H1 (cell line): ENCODE results near the gene BACE2. TPM values are rescaled to one million over a fixed set of nuclear protein-coding genes. Genes with fewer than 3 reads are reported as not detected.

Experiments
- CTCF ChIA-PET: fragments of 300-600 bp; sonication (Branson Sonifier 250); formaldehyde crosslinking; loops from one replicate; lab custom pipeline; 2021; ENCODE audit not compliant: partially characterized antibody; lab: Charles Lee
- POLR2A ChIA-PET: fragments of 300-600 bp; sonication (Branson Sonifier 250); formaldehyde crosslinking; loops from one replicate; lab custom pipeline; 2021; ENCODE audit warnings: inconsistent platforms; ENCODE audit not compliant: partially characterized antibody; lab: Charles Lee
- DNase-seq, 2 experiments: peaks; one replicate each; pipeline versions ENCODE4 v3.0.0 to v3.0.0-alpha.2; 2010 to 2022; ENCODE audit warnings: low spot score in 2 of 2, low read depth in 1 of 2, mixed read lengths in 1 of 2
- FAIRE-seq: peaks from 2 replicates; lab custom pipeline; 2011; peaks lifted over from hg19 to GRCh38; lab: Jason Lieb, UNC
- H2AFZ ChIP-seq: 2 replicates; pipeline ENCODE4 v1.8.1; 2012; ENCODE audit warnings: low read length, inconsistent platforms
- H2AK5ac ChIP-seq: 2 replicates; pipeline ENCODE4 v1.6.1; 2013; ENCODE audit warnings: low read depth, low read length
- H2BK120ac ChIP-seq: replicated peaks from 2 replicates; pipeline ENCODE3; 2013; ENCODE audit warnings: low read depth, low read length, inconsistent platforms
- H2BK12ac ChIP-seq: 2 replicates; pipeline ENCODE4 v1.6.1; 2013; ENCODE audit warnings: low read depth, low read length
- H2BK15ac ChIP-seq: 2 replicates; pipeline ENCODE4 v1.6.1; 2013; ENCODE audit warnings: low read length
- H2BK20ac ChIP-seq: 2 replicates; pipeline ENCODE4 v1.6.1; 2013; ENCODE audit warnings: low read length
- H2BK5ac ChIP-seq: 2 replicates; pipeline ENCODE4 v1.6.1; 2013; ENCODE audit warnings: low read depth, low read length
- H3K14ac ChIP-seq: 2 replicates; pipeline ENCODE4 v1.6.1; 2013; ENCODE audit warnings: inconsistent platforms; ENCODE audit not compliant: insufficient read length
- H3K18ac ChIP-seq: 2 replicates; pipeline ENCODE4 v1.6.1; 2013; ENCODE audit warnings: low read length; ENCODE audit errors: extremely low read depth
- H3K23ac ChIP-seq: 2 replicates; pipeline ENCODE4 v1.6.1; 2013; ENCODE audit warnings: inconsistent platforms; ENCODE audit not compliant: insufficient read length
- H3K23me2 ChIP-seq: 2 replicates; pipeline ENCODE4 v1.6.1; 2013; ENCODE audit warnings: low read depth, low read length
- H3K27ac ChIP-seq: 2 replicates; pipeline ENCODE4 v1.6.1; 2011; ENCODE audit warnings: low read depth, low read length, inconsistent platforms
- H3K27me3 ChIP-seq, 4 experiments: replicated peaks in 1 of 4; 1 replicate in 1 of 4; 2 replicates in 3 of 4; pipeline versions ENCODE4 v1.6.1 to v1.8.1; 2011 to 2013; ENCODE audit warnings: low read length in 3 of 4, mild to moderate bottlenecking in 3 of 4, inconsistent platforms in 2 of 4, mixed read lengths in 2 of 4, moderate library complexity in 1 of 4; ENCODE audit not compliant: control insufficient read depth in 3 of 4, insufficient read depth in 3 of 4; ENCODE audit errors: extremely low read depth in 1 of 4
- H3K36me3 ChIP-seq, 4 experiments: 2 replicates each; pipeline versions ENCODE4 v1.6.1 to v1.8.1; 2011 to 2013; ENCODE audit warnings: mild to moderate bottlenecking in 4 of 4, low read length in 3 of 4, moderate library complexity in 2 of 4, control low read depth in 1 of 4, inconsistent platforms in 1 of 4; ENCODE audit not compliant: insufficient read depth in 4 of 4, control insufficient read depth in 2 of 4
- H3K4ac ChIP-seq: replicated peaks from 2 replicates; pipeline ENCODE3; 2013; ENCODE audit warnings: low read length, low read depth, mixed read lengths, inconsistent platforms; ENCODE audit not compliant: insufficient read length
- H3K4me1 ChIP-seq, 4 experiments: replicated peaks in 1 of 4; 1 replicate in 1 of 4; 2 replicates in 3 of 4; pipeline versions ENCODE4 v1.6.1 to v1.8.1; 2011 to 2013; ENCODE audit warnings: low read length in 3 of 4, inconsistent platforms in 2 of 4, mixed read lengths in 1 of 4; ENCODE audit not compliant: insufficient read depth in 4 of 4, control insufficient read depth in 3 of 4
- H3K4me2 ChIP-seq, 2 experiments: 2 replicates each; pipeline versions ENCODE4 v1.6.1 to v1.8.1; 2011 to 2013; ENCODE audit warnings: low read depth in 2 of 2, low read length in 2 of 2, control low read depth in 1 of 2, inconsistent platforms in 1 of 2, mild to moderate bottlenecking in 1 of 2; ENCODE audit not compliant: insufficient read depth in 1 of 2
- H3K4me3 ChIP-seq, 4 experiments: fragments of 200-600, 300-600 bp in 1 of 4; sonication (generic), shearing (Covaris generic), sonication (Bioruptor Twin) in 1 of 4; 2 replicates each; pipeline versions ENCODE4 v1.5.1 to v1.8.1; 2011 to 2016; ENCODE audit warnings: low read length in 4 of 4, low read depth in 3 of 4, control low read depth in 2 of 4, inconsistent platforms in 2 of 4, mild to moderate bottlenecking in 2 of 4, mixed read lengths in 1 of 4, moderate library complexity in 1 of 4; ENCODE audit not compliant: insufficient read depth in 2 of 4; ENCODE audit errors: extremely low read depth in 1 of 4
- H3K56ac ChIP-seq: replicated peaks from 2 replicates; pipeline ENCODE3; 2013; ENCODE audit warnings: low read depth, mild to moderate bottlenecking, mixed read lengths, low read length, inconsistent platforms; ENCODE audit not compliant: insufficient read length
- H3K79me1 ChIP-seq: 2 replicates; pipeline ENCODE4 v1.6.1; 2013; ENCODE audit warnings: low read depth, low read length, control low read depth
- H3K79me2 ChIP-seq, 2 experiments: 2 replicates each; pipeline versions ENCODE4 v1.6.1 to v1.8.1; 2012 to 2013; ENCODE audit warnings: low read length in 2 of 2, mild to moderate bottlenecking in 2 of 2, inconsistent platforms in 1 of 2; ENCODE audit not compliant: insufficient read depth in 2 of 2, control insufficient read depth in 1 of 2
- H3K9ac ChIP-seq, 4 experiments: replicated peaks in 1 of 4; 1 replicate in 1 of 4; 2 replicates in 3 of 4; pipeline versions ENCODE4 v1.6.1 to v1.8.1; 2011 to 2013; ENCODE audit warnings: low read depth in 3 of 4, low read length in 3 of 4, control low read depth in 2 of 4, mild to moderate bottlenecking in 2 of 4, moderate library complexity in 2 of 4, inconsistent platforms in 1 of 4; ENCODE audit errors: extremely low read depth in 1 of 4
- H3K9me3 ChIP-seq, 2 experiments: 2 replicates each; pipeline versions ENCODE4 v1.6.1 to v1.8.1; 2012 to 2013; ENCODE audit warnings: mild to moderate bottlenecking in 2 of 2, moderate library complexity in 2 of 2, control low read depth in 1 of 2, inconsistent platforms in 1 of 2, low read depth in 1 of 2, low read length in 1 of 2, mixed read lengths in 1 of 2; ENCODE audit not compliant: insufficient read depth in 2 of 2
- H4K20me1 ChIP-seq, 2 experiments: replicated peaks in 1 of 2; 2 replicates each; pipeline versions ENCODE3 to v1.8.1; 2011 to 2013; ENCODE audit warnings: inconsistent platforms in 2 of 2, low read length in 2 of 2, mild to moderate bottlenecking in 1 of 2; ENCODE audit not compliant: insufficient read depth in 2 of 2, control insufficient read depth in 1 of 2
- H4K5ac ChIP-seq: 2 replicates; pipeline ENCODE4 v1.6.1; 2013; ENCODE audit warnings: low read length, low read depth, mixed read lengths, inconsistent platforms; ENCODE audit not compliant: insufficient read length
- H4K8ac ChIP-seq: 2 replicates; pipeline ENCODE4 v1.8.0; 2013; ENCODE audit warnings: mild to moderate bottlenecking, moderate library complexity, low read length, inconsistent platforms; ENCODE audit not compliant: insufficient read depth; ENCODE audit errors: extremely low read depth
- H4K91ac ChIP-seq: replicated peaks from 2 replicates; pipeline ENCODE3; 2013; ENCODE audit warnings: low read length, mixed read lengths, inconsistent platforms; ENCODE audit not compliant: insufficient read length
- ASH2L ChIP-seq: fragments of 200-600, 300-600 bp; sonication (generic); IDR thresholded peaks from one replicate; pipeline ENCODE4 v1.7.1; 2017; ENCODE audit warnings: low read length
- BRCA1 ChIP-seq: IDR thresholded peaks from 2 replicates; pipeline ENCODE4 v1.6.1; 2012; ENCODE audit warnings: low read depth, low read length, improper control_type of control experiment
- CHD1 ChIP-seq: IDR thresholded peaks from 2 replicates; pipeline ENCODE4 v1.6.1; 2012; ENCODE audit warnings: low read depth, low read length, improper control_type of control experiment
- EZH2 ChIP-seq: fragments of 200-600 bp; sonication (generic); IDR thresholded peaks from 2 replicates; pipeline ENCODE4 v1.7.1; 2012; ENCODE audit warnings: low read depth, mild to moderate bottlenecking, moderate library complexity, low read length, inconsistent platforms; ENCODE audit not compliant: severe bottlenecking
- HDAC2 ChIP-seq, 2 experiments: fragments of 300-600 bp in 1 of 2; sonication (generic) in 1 of 2; IDR thresholded peaks; 2 replicates each; pipeline ENCODE4 v1.6.1; 2011 to 2012; ENCODE audit warnings: low read depth in 2 of 2, low read length in 2 of 2, mild to moderate bottlenecking in 2 of 2, moderate library complexity in 2 of 2, borderline replicate concordance in 1 of 2, inconsistent platforms in 1 of 2
- HDAC6 ChIP-seq: IDR thresholded peaks from one replicate; pipeline ENCODE4 v1.7.1; 2012; ENCODE audit warnings: low read depth, mild to moderate bottlenecking, inconsistent platforms, low read length, moderate library complexity
- KDM4A ChIP-seq: IDR thresholded peaks from one replicate; pipeline ENCODE4 v1.7.1; 2012; ENCODE audit warnings: low read depth, mild to moderate bottlenecking, moderate library complexity, low read length, inconsistent platforms; ENCODE audit not compliant: severe bottlenecking
- POLR2AphosphoS5 ChIP-seq: IDR thresholded peaks from 2 replicates; pipeline ENCODE4 v1.6.1; 2011; ENCODE audit warnings: low read depth, low read length
- RAD21 ChIP-seq, 2 experiments: IDR thresholded peaks in 1 of 2; conservative IDR thresholded peaks in 1 of 2; 2 replicates each; pipeline ENCODE4 v1.6.1; 2011; ENCODE audit warnings: low read depth in 2 of 2, low read length in 2 of 2, improper control_type of control experiment in 1 of 2, inconsistent platforms in 1 of 2, mild to moderate bottlenecking in 1 of 2, moderate library complexity in 1 of 2
- RFX5 ChIP-seq: IDR thresholded peaks from 2 replicates; pipeline ENCODE4 v1.6.1; 2011; ENCODE audit warnings: low read depth, low read length, improper control_type of control experiment, borderline replicate concordance
- SIN3A ChIP-seq, 2 experiments: IDR thresholded peaks in 1 of 2; conservative IDR thresholded peaks in 1 of 2; 2 replicates each; pipeline ENCODE4 v1.6.1; 2011 to 2012; ENCODE audit warnings: low read length in 2 of 2, improper control_type of control experiment in 1 of 2, low read depth in 1 of 2, mild to moderate bottlenecking in 1 of 2
- SIX5 ChIP-seq: IDR thresholded peaks from 2 replicates; pipeline ENCODE4 v1.6.1; 2011; ENCODE audit warnings: mild to moderate bottlenecking, low read depth, low read length
- SP1 ChIP-seq: IDR thresholded peaks from 2 replicates; pipeline ENCODE4 v1.6.1; 2011; ENCODE audit warnings: low read depth, low read length
- SRF ChIP-seq: IDR thresholded peaks from 2 replicates; pipeline ENCODE4 v1.6.1; 2011; ENCODE audit warnings: mild to moderate bottlenecking, low read depth, low read length, moderate library complexity
- YY1 ChIP-seq: IDR thresholded peaks from 2 replicates; pipeline ENCODE4 v1.6.1; 2011; ENCODE audit warnings: low read depth, mild to moderate bottlenecking, low read length
- WGBS, 2 experiments: shearing (Covaris generic) in 1 of 2; methylation state at CpG; one replicate each; pipeline versions ENCODE4 v1.1.6 to v1.1.7; 2013 to 2015; ENCODE audit warnings: low lambda C conversion rate in 2 of 2, mixed read lengths in 2 of 2, inconsistent platforms in 1 of 2, low coverage in 1 of 2, missing lambda C conversion rate in 1 of 2; ENCODE audit not compliant: insufficient replicate concordance in 2 of 2, insufficient coverage in 1 of 2, insufficient read length in 1 of 2; ENCODE audit errors: extremely low coverage in 1 of 2, missing lambda C conversion rate in 1 of 2; 5-methylcytosine and 5-hydroxymethylcytosine counted together
- polyA plus RNA-seq, 7 experiments: library from polyadenylated mRNA; depleted of rRNA in 3 of 7; stranded (reverse) in 5 of 7; unstranded in 2 of 7; fragments of >200 nt in 5 of 7; fragments of 200-250 nt in 2 of 7; gene quantifications; 1 replicate in 5 of 7; 2 replicates in 1 of 7; 4 replicates in 1 of 7; pipeline versions ENCODE4 v1.2.1 to v1.2.3, GENCODE V29; 2011 to 2013; ENCODE audit warnings: missing spikeins in 2 of 7, mixed read lengths in 2 of 7
- total RNA-seq: library from RNA; stranded (reverse); fragmentation: NEBNext Ultra II Directional; extraction: Animal tissue kit (Norgen Biotek cat#: 25700); gene quantifications from 2 replicates; pipeline ENCODE4 v1.2.1, GENCODE V29; 2021

The BACE2 gene
- total and polyA plus RNA-seq, 2 of the 8 experiments (the other 6 are each of a cell fraction or from before 2014, with no cell fraction given): 8.1 to 10.9 TPM

- Histone ChIP-seq H2AK5ac (no peak overlapping the region), H3K79me1 (no peaks in the 10 kb centered on the region), H4K91ac (no peak overlapping the region), H2BK20ac (no peak overlapping the region), H3K56ac (no peak overlapping the region), H3K4me3 (no peak overlapping the region), H3K4me1 (peaks cover 0 to 3% (median 2%) of the 10 kb centered on the region in 4 experiments; a peak in 5 of 7 replicates), H3K9ac (no peak overlapping the region), H3K4ac (no peak overlapping the region), H3K79me2 (no peaks in the 10 kb centered on the region), H3K4me2 (no peak overlapping the region), H2BK15ac (no peak overlapping the region), H2BK5ac (no peak overlapping the region), H3K23me2 (no peaks in the 10 kb centered on the region), H4K5ac (no peak overlapping the region), H3K18ac (no peak overlapping the region), H2BK120ac (no peak overlapping the region), H3K27ac (no peak overlapping the region), H2AFZ (no peak overlapping the region), H4K20me1 (no peaks in the 10 kb centered on the region), H3K14ac (no peak overlapping the region), H3K9me3 (no peaks in the 10 kb centered on the region), H3K36me3 (no peaks in the 10 kb centered on the region), H4K8ac (no peak overlapping the region), H3K27me3 (no peaks in the 10 kb centered on the region), H3K23ac (no peak overlapping the region), H2BK12ac (no peak overlapping the region)
- ChIA-PET POLR2A (no interaction called here), CTCF (interaction anchor here (0.9 to 1.1 kb wide), 3 partner anchors 40 to 73 kb away, joined by 3 to 4 read pairs (median 3); no protein-coding TSS in a partner anchor)
- DNase-seq: no peak
- 88% methylated on average over 7 of the region's 7 CpGs; no CpG with 5 or more reads in 1 of the 2 experiments for WGBS, 2 experiments
- FAIRE-seq: no peak
- no peak for TF ChIP-seq SIX5
- TF ChIP-seq KDM4A: no peak
- no peak for TF ChIP-seq CHD1
- TF ChIP-seq EZH2: no peak
- TF ChIP-seq HDAC6: no peak
- no peak for TF ChIP-seq BRCA1
- no peak for TF ChIP-seq POLR2AphosphoS5
- no peak for TF ChIP-seq YY1
- no peak for TF ChIP-seq RFX5
- TF ChIP-seq HDAC2 (IDR thresholded peaks at IDR 0.05; ENCODE audit: borderline replicate concordance in 1 of 2, low read depth in 2 of 2, low read length in 2 of 2): no peak
- TF ChIP-seq SRF: no peak
- TF ChIP-seq SP1: no peak
- no peak for TF ChIP-seq ASH2L
- no peak for TF ChIP-seq RAD21 (IDR thresholded peaks at IDR 0.05 in 1 of 2, conservative IDR thresholded peaks at IDR 0.05 in 1 of 2; ENCODE audit: low read depth in 2 of 2, low read length in 2 of 2)
- TF ChIP-seq SIN3A (conservative IDR thresholded peaks at IDR 0.05 in 1 of 2, IDR thresholded peaks at IDR 0.05 in 1 of 2; ENCODE audit: low read depth in 1 of 2, low read length in 2 of 2): no peak
These were observed 75.1 kb downstream of the BACE2 start for GRCh38 chr21:41243107-41243506.
